Measurements from ENCODE around the gene HSPA1B. TPM values are rescaled to one million over a fixed set of nuclear protein-coding genes. Genes with fewer than 3 reads are reported as not detected.

Gene HSPA1B
- total and polyA plus RNA-seq, 2 of the 4 experiments (the other 2 are of a cell fraction): 61.1 to 93.6 TPM

- Histone ChIP-seq H4K5ac (ENCODE audit: low read depth, low read length) (peak overlapping the region; percentile 57), H3K79me1 (ENCODE audit: low read depth in 1 of 2, low read length in 2 of 2) (peaks cover 8 to 24% of the 10 kb centered on the region in 2 experiments), H2AK5ac (ENCODE audit: low read depth, low read length) (peak overlapping the region; percentile 94), H3K9me1 (ENCODE audit: insufficient read depth, low read length) (no peaks in the 10 kb centered on the region; the same call in none of the 2 replicates), H3K9ac (ENCODE audit: low read depth, low read length) (peak overlapping the region; percentile 69), H3K14ac (replicated peaks; ENCODE audit: low read depth, low read length) (peak overlapping the region; percentile 87), H3K4ac (ENCODE audit: low read depth, low read length) (peak overlapping the region; percentile 97), H3K4me3 (ENCODE audit: insufficient read depth, low read depth, low read length) (peak overlapping the region; percentile 49), H4K91ac (ENCODE audit: insufficient read depth, low read depth, low read length) (peak overlapping the region; percentile 96), H3K27ac (ENCODE audit: insufficient read depth, low read length) (peak overlapping the region; percentile 98), H2BK15ac (ENCODE audit: low read depth, low read length) (peak overlapping the region; percentile 94; the same call in 1 of the 3 replicates), H3K9me3 (ENCODE audit: control insufficient read depth, insufficient read depth, low read length) (no peaks in the 10 kb centered on the region), H3K36me3 (ENCODE audit: control insufficient read depth, insufficient read depth, low read length) (no peaks in the 10 kb centered on the region), H3K4me1 (ENCODE audit: control insufficient read depth, insufficient read depth, low read length) (peaks cover 3% of the 10 kb centered on the region), H2AFZ (replicated peaks; ENCODE audit: low read length, poor library complexity) (peak overlapping the region; percentile 90), H4K20me1 (ENCODE audit: insufficient read depth, low read length) (no peaks in the 10 kb centered on the region; the same call in 1 of the 2 replicates), H3K56ac (ENCODE audit: extremely low read depth, insufficient read depth, low read length) (peak overlapping the region; percentile 97), H2BK5ac (ENCODE audit: low read depth, low read length, poor library complexity, severe bottlenecking) (peak overlapping the region; percentile 91), H2BK20ac (ENCODE audit: low read depth, low read length) (no peak overlapping the region), H4K8ac (ENCODE audit: low read depth in 2 of 2, low read length in 2 of 2) (peak overlapping the region; percentile 83 to 99), H3K4me2 (ENCODE audit: low read depth, low read length) (peak overlapping the region; percentile 86), H3K18ac (ENCODE audit: low read depth, low read length) (peak overlapping the region; percentile 79), H3K27me3 (ENCODE audit: control insufficient read depth, insufficient read depth, low read length) (no peaks in the 10 kb centered on the region), H3K23ac (ENCODE audit: low read depth, low read length) (peak overlapping the region; percentile 82), H2AK9ac (replicated peaks; ENCODE audit: low read depth, low read length, poor library complexity) (peak overlapping the region; percentile 100), H2BK120ac (ENCODE audit: low read depth, low read length) (peak overlapping the region; percentile 82)
- DNase-seq (peak; percentile 97), ATAC-seq (ENCODE audit: low read depth) (peak; percentile 85)
- CTCF ChIA-PET: no interaction called here
- TF ChIP-seq CEBPB (IDR thresholded peaks at IDR 0.05; ENCODE audit: low read depth, low read length): no peak
- no peak for TF ChIP-seq MXI1 (IDR thresholded peaks at IDR 0.05; ENCODE audit: borderline replicate concordance, low read depth, low read length)
- TF ChIP-seq RAD21 (IDR thresholded peaks at IDR 0.05; ENCODE audit: low read length): no peak
- TF ChIP-seq CHD1 (IDR thresholded peaks at IDR 0.05; ENCODE audit: low read depth, low read length): no peak
- TF ChIP-seq MAZ (IDR thresholded peaks at IDR 0.05; ENCODE audit: borderline replicate concordance, low read depth, low read length): peak; percentile 70; the same call in 1 of the 2 replicates
- POLR2A ChIA-PET (ENCODE audit: unreplicated experiment): interaction anchor here (0.5 to 2.0 kb wide), 3 partner anchors 8 to 21 kb away, joined by 3 to 11 read pairs (median 10); partner anchors contain the start of genes HSPA1B and LSM2
- no TSS peak for BruUV-seq (replicated peaks)
- dilution Hi-C loops (cut with HindIII; ENCODE audit: low sequenced_read_pairs, unreplicated experiment): no loop called here
- intact Hi-C loops (cut with micrococcal nuclease): no loop called here
- WGBS, 2 experiments (ENCODE audit: extremely low coverage in 2 of 2, insufficient read length in 1 of 2): 0% methylated on average over 5 of the region's 13 CpGs; no CpG with 5 or more reads in 1 of the 2 experiments
- in situ Hi-C loops (cut with MboI; ENCODE audit: low sequenced_read_pairs): no loop called here
These were observed 12.9 kb upstream of the HSPA1B start for GRCh38 chr6:31814677-31815024.

All from IMR-90 (cell line).